Measurements from ENCODE around the gene LDHAL6A.

Gene LDHAL6A

GRCh38 chr11:18490736-18491485, 35.3 kb downstream of the LDHAL6A start:
- DNase-seq: no peak

GRCh38 chr11:18491924-18492323, 36.3 kb downstream of the LDHAL6A start:
- no peak for DNase-seq

- DNase-seq: no peak
Measured at GRCh38 chr11:18492888-18493287, 37.2 kb downstream of the LDHAL6A start.

- no peak for DNase-seq
Measured at GRCh38 chr11:18493310-18493709, 37.7 kb downstream of the LDHAL6A start.

- DNase-seq: no peak
Measured at GRCh38 chr11:18495271-18495670, 39.6 kb downstream of the LDHAL6A start.

GRCh38 chr11:18495703-18496102, 40.0 kb downstream of the LDHAL6A start:
- DNase-seq: no peak

- no peak for DNase-seq
Measured at GRCh38 chr11:18498039-18498438, 42.4 kb downstream of the LDHAL6A start.

- DNase-seq: no peak
Measured at GRCh38 chr11:18501629-18502028, 46.0 kb downstream of the LDHAL6A start.

- no peak for DNase-seq
Measured at GRCh38 chr11:18502352-18502751, 46.7 kb downstream of the LDHAL6A start.

- no peak for DNase-seq
Measured at GRCh38 chr11:18521122-18521521, 65.5 kb downstream of the LDHAL6A start.

GRCh38 chr11:18522388-18522787, 66.7 kb downstream of the LDHAL6A start:
- DNase-seq: no peak

GRCh38 chr11:18523084-18523483, 67.4 kb downstream of the LDHAL6A start:
- no peak for DNase-seq

- DNase-seq: no peak
Measured at GRCh38 chr11:18524248-18524647, 68.6 kb downstream of the LDHAL6A start.

GRCh38 chr11:18526130-18526520, 70.5 kb downstream of the LDHAL6A start:
- DNase-seq: no peak

- peak; percentile 78 to 90 (median 84) for DNase-seq
Measured at GRCh38 chr11:18526521-18527296, 71.1 kb downstream of the LDHAL6A start, which contains the start of gene TSG101. TSG101 (minus strand) TSS chr11:18526942; CDS start chr11:18526816, 126 bp downstream.

GRCh38 chr11:18527512-18527911, 71.9 kb downstream of the LDHAL6A start:
- no peak for DNase-seq
